ENCODE results near the gene PFDN4. TPM values are rescaled to one million over a fixed set of nuclear protein-coding genes. Genes with fewer than 3 reads are reported as not detected.

Gene PFDN4
- total and polyA plus RNA-seq, 2 of the 13 experiments (the other 11 are each of a cell fraction or from before 2014, with no cell fraction given): 59.8 to 227 TPM

GRCh38 chr20:54197621-54198604 lies 10.0 kb upstream of the PFDN4 start (continued):
- TF ChIP-seq MXD3 (CRISPR knock-in tag; IDR thresholded peaks at IDR 0.05) (no peak), ZBTB49 (CRISPR knock-in tag; IDR thresholded peaks at IDR 0.05; ENCODE audit: borderline replicate concordance) (no peak), ZNF850 (CRISPR knock-in tag; conservative IDR thresholded peaks at IDR 0.05) (no peak), ARID4A (CRISPR knock-in tag; IDR thresholded peaks at IDR 0.05; ENCODE audit: borderline replicate concordance) (no peak), ZNF10 (CRISPR knock-in tag; IDR thresholded peaks at IDR 0.05; ENCODE audit: borderline replicate concordance, low read depth) (no peak), PHF8 (CRISPR knock-in tag; IDR thresholded peaks at IDR 0.05) (no peak), SNAI1 (CRISPR knock-in tag; IDR thresholded peaks at IDR 0.05; ENCODE audit: borderline replicate concordance) (no peak), HOXA7 (CRISPR knock-in tag; IDR thresholded peaks at IDR 0.05) (no peak), DBP (CRISPR knock-in tag; IDR thresholded peaks at IDR 0.05; ENCODE audit: not compliant biosample characterization) (no peak), ZBTB44 (CRISPR knock-in tag; IDR thresholded peaks at IDR 0.05) (no peak), NR2F6 (IDR thresholded peaks at IDR 0.05) (no peak), NR2F6 (CRISPR knock-in tag; IDR thresholded peaks at IDR 0.05) (no peak), KDM3A (CRISPR knock-in tag; IDR thresholded peaks at IDR 0.05; ENCODE audit: low read depth) (no peak), ZNF747 (CRISPR knock-in tag; IDR thresholded peaks at IDR 0.05; ENCODE audit: borderline replicate concordance) (no peak), ZNF616 (CRISPR knock-in tag; IDR thresholded peaks at IDR 0.05; ENCODE audit: low read depth) (no peak), U2AF2 (IDR thresholded peaks at IDR 0.05; ENCODE audit: low read depth, low read length) (no peak), CCAR2 (optimal IDR thresholded peaks at IDR 0.05; ENCODE audit: low read depth, low read length) (no peak), TCF7 (IDR thresholded peaks at IDR 0.05; ENCODE audit: low read depth) (no peak), MAZ (IDR thresholded peaks at IDR 0.05; ENCODE audit: borderline replicate concordance, low read depth, low read length) (no peak), MAZ (CRISPR knock-in tag; IDR thresholded peaks at IDR 0.05; ENCODE audit: low read depth) (no peak)
